ENCODE results near the gene REXO1. TPM values are rescaled to one million over a fixed set of nuclear protein-coding genes. Genes with fewer than 3 reads are reported as not detected.

The REXO1 gene
- total and polyA plus RNA-seq, 2 of the 13 experiments (the other 11 are each of a cell fraction or from before 2014, with no cell fraction given): 5.0 to 11.2 TPM

- TF ChIP-seq AKNA (CRISPR knock-in tag; IDR thresholded peaks at IDR 0.05; ENCODE audit: borderline replicate concordance) (no peak), PPARG (CRISPR knock-in tag; conservative IDR thresholded peaks at IDR 0.05) (no peak), NPAS2 (CRISPR knock-in tag; IDR thresholded peaks at IDR 0.05; ENCODE audit: borderline replicate concordance) (no peak), ATRX (CRISPR knock-in tag; IDR thresholded peaks at IDR 0.05; ENCODE audit: borderline replicate concordance) (no peak), GTF2F1 (IDR thresholded peaks at IDR 0.05; ENCODE audit: low read length) (no peak)
Observed at GRCh38 chr19:1766800-1767352, 81.4 kb downstream of the REXO1 start (continued).

- ATAC-seq (no peak), DNase-seq (ENCODE audit: low spot score) (no peak), FAIRE-seq (no peak)
- intact Hi-C loops (cut with micrococcal nuclease; ENCODE audit: unreplicated experiment): loop anchor here (10.0 kb wide), 1 partner anchor 221 kb away; no protein-coding TSS in a partner anchor
- 50% methylated on average over 16 of the region's 38 CpGs for WGBS (ENCODE audit: low lambda C conversion rate)
- Histone ChIP-seq H3K9me3 (ENCODE audit: low read length) (peaks cover 6% of the 10 kb centered on the region), H3K27me3 (ENCODE audit: control insufficient read depth in 1 of 2, insufficient read depth in 2 of 2, low read length in 2 of 2) (peaks cover 14 to 69% of the 10 kb centered on the region in 2 experiments), H3K79me2 (ENCODE audit: insufficient read depth, low read length) (no peaks in the 10 kb centered on the region), H2AFZ (ENCODE audit: low read length) (no peak overlapping the region), H3K27ac (ENCODE audit: extremely low read length, insufficient read depth, low read length) (no peak overlapping the region), H3K4me1 (ENCODE audit: insufficient read depth, low read length) (no peaks in the 10 kb centered on the region), H3K4me3 (replicated peaks in 1 of 3; ENCODE audit: insufficient read depth in 1 of 3, low read depth in 2 of 3, low read length in 3 of 3) (no peak overlapping the region), H3K4me2 (ENCODE audit: low read depth, low read length) (no peak overlapping the region), H3K36me3 (replicated peaks in 1 of 2; ENCODE audit: control insufficient read depth in 1 of 2, insufficient read depth in 2 of 2, low read length in 2 of 2) (no peaks in the 10 kb centered on the region), H3K9ac (ENCODE audit: insufficient read depth, low read depth, low read length) (no peak overlapping the region), H4K20me1 (ENCODE audit: insufficient read depth, low read length) (peaks cover 5% of the 10 kb centered on the region)
- no peak for TF ChIP-seq PTBP1 (IDR thresholded peaks at IDR 0.05; ENCODE audit: low read depth, low read length, poor library complexity, severe bottlenecking)
- TF ChIP-seq ATF6 (CRISPR knock-in tag; conservative IDR thresholded peaks at IDR 0.05): no peak
- POLR2A ChIA-PET: no interaction called here
- no TSS peak for BruUV-seq (replicated peaks)
- CTCF ChIA-PET (ENCODE audit: low intra/inter-chr PET ratio, low total read pairs): interaction anchor here (0.9 to 3.6 kb wide), 2 partner anchors 47 to 94 kb away, joined by 3 to 38 read pairs; no protein-coding TSS in a partner anchor
- in situ Hi-C loops (cut with HindIII; ENCODE audit: extremely low pct_ligation_motif_present, low pct_unique_long_range_greater_than_20kb): loop anchor here (5.0 kb wide), 1 partner anchor 94 kb away; no protein-coding TSS in a partner anchor
Observed at GRCh38 chr19:1765904-1766799, 82.1 kb downstream of the REXO1 start.

Measured in HepG2 (cell line).